ENCODE data around the gene BRK1.
"Not testable (repeated sequence)": the region's sequence is repeated elsewhere in the genome, so short reads cannot be mapped to it uniquely, and the experiment has no call there.

Gene BRK1

DNA sequence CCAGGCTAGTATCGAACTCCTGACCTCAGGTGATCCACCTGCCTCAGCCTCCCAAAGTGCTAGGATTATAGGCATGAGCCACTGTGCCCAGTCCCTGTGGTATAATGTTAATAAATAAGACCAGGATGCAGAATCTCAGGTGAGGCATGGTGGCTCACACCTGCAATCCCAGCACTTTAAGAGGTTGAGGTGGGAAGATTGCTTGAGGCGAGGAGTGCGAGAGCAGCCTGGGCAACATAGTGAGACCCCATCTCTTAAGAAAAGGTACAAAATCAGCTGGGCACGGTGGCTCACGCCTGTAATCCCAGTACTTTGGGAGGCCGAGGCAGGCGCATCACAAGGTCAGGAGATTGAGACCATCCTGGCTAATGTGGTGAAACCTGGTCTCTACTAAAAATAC lies 59.9 kb downstream of the BRK1 start:
- DNase-seq, result peak in 3 of 10 donors; percentile 12 to 17 (median 13)
- intact Hi-C loops (cut with DNase I), result not testable (repeated sequence)

DNA sequence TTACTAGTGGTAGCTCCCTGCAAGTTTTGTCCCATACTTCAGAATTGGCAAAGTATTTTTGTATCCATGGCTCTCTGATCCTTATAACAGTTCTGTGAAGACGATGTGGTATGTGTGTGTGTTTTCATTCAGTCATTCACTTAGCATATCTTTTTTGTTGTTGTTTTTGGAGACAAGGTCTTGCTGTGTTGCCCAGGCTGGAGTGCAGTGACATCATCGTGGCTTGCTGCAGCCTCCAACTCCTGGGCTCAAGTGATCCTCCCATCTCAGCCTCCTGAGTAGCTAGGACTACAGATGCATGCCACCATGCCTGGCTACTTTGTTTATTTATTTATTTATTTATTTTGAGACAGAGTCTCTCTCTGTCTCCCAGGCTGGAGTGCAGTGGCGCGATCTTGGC lies 60.7 kb downstream of the BRK1 start:
- intact Hi-C loops (cut with DNase I), result not testable (repeated sequence)

More for the DNA sequence above, 60.7 kb downstream of the BRK1 start:
- DNase-seq, result not testable (repeated sequence)

Measured in posterior cingulate gyrus (tissue), 11 donors.